ENCODE measurements around the gene LRP1. TPM values are rescaled to one million over a fixed set of nuclear protein-coding genes. Genes with fewer than 3 reads are reported as not detected.

LRP1 gene
- total and polyA plus RNA-seq, 4 donors, result 36.8 to 992 (median 370) TPM

- 60 to 63% methylated on average over 2 of the region's 2 CpGs for WGBS, 2 donors
- H3K4me3 ChIP-seq (ENCODE audit: low read length in 2 of 2), result no peak overlapping the region
- H3K27ac ChIP-seq (ENCODE audit: low read depth in 1 of 2, low read length in 2 of 2), result no peak overlapping the region
- intact Hi-C loops (cut with DNase I), result no loop called here
- DNase-seq (no peak), ATAC-seq (ENCODE audit: low FRiP score) (no peak)
- no peaks in the 10 kb centered on the region for H3K27me3 ChIP-seq (ENCODE audit: control insufficient read depth in 1 of 2, insufficient read depth in 2 of 2, low read length in 1 of 2)
- H3K9me3 ChIP-seq (ENCODE audit: control insufficient read depth, low read length), result no peaks in the 10 kb centered on the region
- no peaks in the 10 kb centered on the region for H3K4me1 ChIP-seq (ENCODE audit: control insufficient read depth in 1 of 2, insufficient read depth in 2 of 2, low read length in 2 of 2)
- H3K36me3 ChIP-seq (ENCODE audit: control insufficient read depth in 1 of 2, insufficient read depth in 2 of 2, low read length in 1 of 2), result peaks cover 0 to 7% of the 10 kb centered on the region in 2 donors
Observed at GRCh38 chr12:57261428-57261865, 133.2 kb downstream of the LRP1 start.

- peaks cover 0 to 7% of the 10 kb centered on the region in 2 donors for H3K36me3 ChIP-seq (ENCODE audit: control insufficient read depth in 1 of 2, insufficient read depth in 2 of 2, low read length in 1 of 2)
- 90 to 96% methylated on average over 3 of the region's 3 CpGs for WGBS, 2 donors
- no peak overlapping the region for H3K27ac ChIP-seq (ENCODE audit: low read depth in 1 of 2, low read length in 2 of 2)
- H3K4me1 ChIP-seq (ENCODE audit: control insufficient read depth in 1 of 2, insufficient read depth in 2 of 2, low read length in 2 of 2), result no peaks in the 10 kb centered on the region
- intact Hi-C loops (cut with DNase I), result no loop called here
- no peaks in the 10 kb centered on the region for H3K9me3 ChIP-seq (ENCODE audit: control insufficient read depth, low read length)
- no peaks in the 10 kb centered on the region for H3K27me3 ChIP-seq (ENCODE audit: control insufficient read depth in 1 of 2, insufficient read depth in 2 of 2, low read length in 1 of 2)
- no peak overlapping the region for H3K4me3 ChIP-seq (ENCODE audit: low read length in 2 of 2)
- ATAC-seq (ENCODE audit: low FRiP score) (no peak), DNase-seq (no peak)
Observed at GRCh38 chr12:57262126-57262822, 134.0 kb downstream of the LRP1 start.

Small RNA genes lying within 50 kb of the gene (microRNA-seq; reads per million reads assigned to microRNA genes)
- 0.99 to 8.9 reads per million in 2 donors for gene MIR1228

Other genes starting within 250 kb of the LRP1 start
- under 1 TPM in 1 of 2 donors, not detected in 1; 0.48 TPM for gene SDR9C7, start 194.1 kb upstream of the LRP1 start, total RNA-seq
- under 1 TPM in 1 of 2 donors, not detected in 1; 0.18 TPM for gene SDR9C7, start 194.1 kb upstream of the LRP1 start, polyA plus RNA-seq
- under 1 TPM; 0.42 to 0.75 TPM for gene RDH16, start 170.9 kb upstream of the LRP1 start, total RNA-seq
- under 1 TPM; 0.23 to 0.50 TPM for gene RDH16, start 170.9 kb upstream of the LRP1 start, polyA plus RNA-seq
- 1 to 10 TPM; 6.5 to 6.8 TPM for gene ZBTB39, start 121.9 kb upstream of the LRP1 start, total RNA-seq
- 1 to 10 TPM; 1.5 to 2.1 TPM for gene ZBTB39, start 121.9 kb upstream of the LRP1 start, polyA plus RNA-seq
- gene TAC3, start 112.0 kb upstream of the LRP1 start, total RNA-seq, result not detected
- gene TAC3, start 112.0 kb upstream of the LRP1 start, polyA plus RNA-seq, result under 1 TPM in 1 of 2 donors, not detected in 1; 0.88 TPM
- 1 to 10 TPM in 1 of 2 donors, under 1 TPM in 1; 0.58 to 1.4 TPM for gene MYO1A, start 78.4 kb upstream of the LRP1 start, total RNA-seq
- gene MYO1A, start 78.4 kb upstream of the LRP1 start, polyA plus RNA-seq, result 10 to 100 TPM in 1 of 2 donors, under 1 TPM in 1; 0.05 to 77.4 TPM
- 1 to 10 TPM; 7.6 to 10.0 TPM for gene NEMP1, start 49.7 kb upstream of the LRP1 start, total RNA-seq
- 1 to 10 TPM in 1 of 2 donors, under 1 TPM in 1; 0.75 to 5.8 TPM for gene NEMP1, start 49.7 kb upstream of the LRP1 start, polyA plus RNA-seq
- gene NAB2, start 39.4 kb upstream of the LRP1 start, total RNA-seq, result 10 to 100 TPM; 31.6 to 48.4 TPM
- gene NAB2, start 39.4 kb upstream of the LRP1 start, polyA plus RNA-seq, result 10 to 100 TPM; 19.8 to 32.2 TPM
- gene STAT6, start 17.1 kb upstream of the LRP1 start, total RNA-seq, result 100 to 1,000 TPM; 199 to 258 TPM
- 100 to 1,000 TPM in 1 of 2 donors, 10 to 100 TPM in 1; 99.8 to 382 TPM for gene STAT6, start 17.1 kb upstream of the LRP1 start, polyA plus RNA-seq
- gene LRP1-AS, start 19.1 kb downstream of the LRP1 start, total RNA-seq, result not detected
- gene LRP1-AS, start 19.1 kb downstream of the LRP1 start, polyA plus RNA-seq, result not detected
- 1 to 10 TPM in 1 of 2 donors, under 1 TPM in 1; 0.55 to 1.2 TPM for gene NXPH4, start 88.3 kb downstream of the LRP1 start, total RNA-seq
- gene NXPH4, start 88.3 kb downstream of the LRP1 start, polyA plus RNA-seq, result under 1 TPM; 0.31 to 0.38 TPM
- gene SHMT2, start 101.2 kb downstream of the LRP1 start, total RNA-seq, result 10 to 100 TPM; 50.3 to 59.1 TPM
- gene SHMT2, start 101.2 kb downstream of the LRP1 start, polyA plus RNA-seq, result 10 to 100 TPM; 34.3 to 53.4 TPM
- 1 to 10 TPM; 3.2 to 5.8 TPM for gene STAC3, start 122.7 kb downstream of the LRP1 start, total RNA-seq
- 1 to 10 TPM in 1 of 2 donors, under 1 TPM in 1; 0.82 to 5.0 TPM for gene STAC3, start 122.7 kb downstream of the LRP1 start, polyA plus RNA-seq